Activated CD4-positive, alpha-beta T cell treated with anti-CD3 and anti-CD28 coated beads for 4 hours (primary cell): ENCODE measurements around the gene USP36.
A peak's percentile ranks its signal among the peaks of the same experiment; 100 is the strongest.

Source experiments
- DNase-seq, 2 donors: peaks; one replicate each; pipeline ENCODE4 v3.0.0-alpha.2; 2020

The USP36 gene

DNA sequence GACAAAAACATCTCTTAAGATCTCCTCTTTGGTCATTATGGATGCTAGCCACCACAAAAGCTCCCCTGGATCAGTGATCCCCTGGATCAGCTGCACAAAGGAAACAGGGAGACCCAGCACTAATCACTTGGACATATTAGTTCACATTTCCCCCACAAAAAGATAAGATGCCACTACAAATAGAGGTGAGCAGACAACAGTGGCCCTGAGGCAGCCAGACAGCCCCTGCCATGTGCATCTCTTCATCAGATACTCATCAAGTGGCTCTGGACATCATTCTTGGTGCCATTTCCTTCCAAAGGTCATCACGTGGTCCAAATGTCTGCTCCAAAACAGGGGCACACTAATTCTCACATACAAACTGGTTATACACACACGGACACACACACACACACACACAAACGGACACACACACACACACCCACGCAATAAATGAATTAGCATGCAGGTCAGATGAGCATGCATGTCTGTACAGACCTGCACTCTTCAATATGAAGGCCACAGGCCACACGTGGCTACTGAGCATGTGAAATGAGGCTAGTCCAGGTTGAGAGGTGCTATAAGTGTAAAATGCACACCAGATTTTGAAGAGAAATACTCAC is 4.1 kb downstream of the USP36 start:
- DNase-seq = no peak

DNA sequence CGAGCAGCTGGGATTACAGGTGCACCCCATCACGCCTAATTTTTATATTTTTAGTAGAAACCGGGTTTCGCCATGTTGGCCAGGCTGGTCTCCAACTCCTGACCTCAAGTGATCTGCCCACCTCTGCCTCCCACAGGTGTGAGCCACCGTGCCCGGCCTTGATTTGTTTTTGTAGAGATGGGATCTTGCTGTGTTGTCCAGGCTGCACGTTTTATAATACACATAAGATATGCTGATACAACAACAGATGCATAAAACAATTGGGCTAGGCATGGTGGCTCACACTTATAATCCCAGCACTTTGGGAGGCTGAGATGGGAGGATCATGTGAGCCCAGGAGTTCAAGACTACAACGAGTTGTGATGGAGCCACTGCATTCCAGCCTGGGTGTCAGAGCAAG is 6.0 kb downstream of the USP36 start:
- DNase-seq = no peak

DNA sequence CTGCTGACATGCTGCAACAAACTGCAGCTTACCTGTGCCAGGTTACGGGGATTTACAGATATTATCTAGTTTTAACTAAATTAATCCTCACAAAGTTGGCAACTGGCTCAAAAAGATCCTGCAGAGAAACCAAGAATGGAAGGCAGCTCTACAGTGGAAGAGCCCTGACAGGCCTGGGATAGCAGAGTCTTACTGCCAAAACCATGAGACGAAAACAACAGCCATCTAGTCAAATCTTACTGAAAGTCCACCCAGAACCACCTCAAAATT is 8.1 kb downstream of the USP36 start:
- no peak for DNase-seq

DNA sequence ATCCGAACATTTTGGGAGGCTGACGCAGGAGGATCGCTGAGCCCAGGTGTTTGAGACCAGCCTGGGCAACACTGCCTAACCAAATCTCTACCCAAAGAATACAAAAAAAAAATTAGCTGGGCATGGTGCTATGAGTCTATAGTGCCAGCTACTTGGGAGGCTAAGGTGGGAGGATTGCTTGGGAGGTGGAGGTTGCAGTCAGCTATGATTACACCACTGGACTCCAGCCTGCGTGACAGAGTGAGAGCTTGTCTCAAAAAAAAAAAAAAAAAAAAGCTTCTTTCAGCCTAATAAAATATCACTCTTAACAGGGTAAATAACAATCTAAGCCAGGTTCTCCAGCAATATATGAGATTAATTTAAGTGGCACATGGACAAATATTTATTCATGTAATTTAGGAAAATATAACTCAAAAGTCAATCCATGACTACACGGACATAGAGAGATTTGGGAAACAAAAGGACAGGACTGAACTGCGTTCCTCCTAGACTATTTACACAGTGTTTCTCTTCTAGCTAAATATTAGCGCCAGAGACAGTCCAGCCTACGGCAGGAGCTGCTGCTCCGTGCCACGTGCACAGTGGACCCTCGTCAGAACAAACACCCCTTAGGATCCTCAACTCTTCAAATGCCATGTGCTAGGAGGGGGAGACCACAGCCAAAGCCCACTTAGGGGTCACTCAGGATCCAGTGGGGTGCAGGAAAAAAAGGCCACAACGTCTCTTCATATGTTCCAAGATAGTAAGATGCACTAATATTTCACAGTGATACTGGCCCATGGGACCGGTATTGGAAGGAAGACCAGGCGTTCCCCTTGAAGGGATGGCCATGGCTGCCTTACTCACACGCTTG is 8.7 kb downstream of the USP36 start:
- DNase-seq = no peak

DNA sequence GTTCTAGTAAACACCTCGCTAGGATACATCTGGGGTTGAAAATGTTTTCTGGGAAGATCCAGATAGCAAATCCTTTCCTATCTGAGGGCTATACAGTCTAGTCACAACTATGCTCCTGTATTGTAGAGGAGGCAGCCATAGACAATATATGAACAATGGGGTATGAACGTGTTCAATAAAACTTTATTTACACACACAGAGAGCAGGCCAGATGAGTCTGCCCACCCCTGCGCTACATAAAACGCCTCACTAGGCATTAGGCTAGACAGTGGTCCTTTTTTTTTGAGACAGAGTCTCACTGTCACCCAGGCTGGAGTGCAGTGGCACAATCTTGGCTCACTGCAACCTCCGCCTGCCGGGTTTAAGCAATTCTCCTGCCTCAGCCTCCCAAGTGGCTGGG is 11.1 kb downstream of the USP36 start:
- no peak for DNase-seq

DNA sequence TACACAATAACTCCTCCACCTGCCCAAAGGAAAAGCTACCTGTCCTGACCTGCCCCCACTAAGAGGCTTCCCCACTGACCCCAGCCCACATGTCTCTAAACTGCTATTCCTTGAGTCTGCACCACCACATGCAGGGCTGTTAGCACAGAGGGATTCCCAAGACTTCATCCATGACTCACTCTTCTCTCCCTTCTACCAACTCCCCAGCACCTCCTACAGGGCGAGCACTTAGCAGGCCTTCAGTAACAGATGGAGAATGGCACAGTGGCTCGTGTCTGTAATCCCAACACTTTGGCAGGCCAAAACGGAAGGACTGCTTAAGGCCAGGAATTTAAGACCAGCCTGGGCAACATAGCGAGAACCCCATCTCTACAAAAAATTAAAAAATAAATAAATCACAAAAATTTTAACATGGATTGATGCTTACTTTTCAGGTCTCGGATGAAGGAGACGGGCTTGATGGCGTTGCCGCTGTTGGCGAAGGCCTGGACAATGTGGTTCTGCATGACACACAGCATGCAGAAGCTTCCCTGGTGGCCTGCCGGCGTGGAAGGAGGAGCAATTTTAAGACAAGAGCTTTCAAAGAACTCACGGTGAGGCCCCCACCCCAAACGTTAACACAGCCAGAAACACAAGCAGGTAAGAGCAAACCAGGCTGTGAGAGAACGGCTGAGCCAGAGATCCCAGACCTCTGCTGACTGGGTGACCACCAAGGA is 12.0 kb downstream of the USP36 start:
- DNase-seq = peak in 1 of 2 donors; percentile 29

DNA sequence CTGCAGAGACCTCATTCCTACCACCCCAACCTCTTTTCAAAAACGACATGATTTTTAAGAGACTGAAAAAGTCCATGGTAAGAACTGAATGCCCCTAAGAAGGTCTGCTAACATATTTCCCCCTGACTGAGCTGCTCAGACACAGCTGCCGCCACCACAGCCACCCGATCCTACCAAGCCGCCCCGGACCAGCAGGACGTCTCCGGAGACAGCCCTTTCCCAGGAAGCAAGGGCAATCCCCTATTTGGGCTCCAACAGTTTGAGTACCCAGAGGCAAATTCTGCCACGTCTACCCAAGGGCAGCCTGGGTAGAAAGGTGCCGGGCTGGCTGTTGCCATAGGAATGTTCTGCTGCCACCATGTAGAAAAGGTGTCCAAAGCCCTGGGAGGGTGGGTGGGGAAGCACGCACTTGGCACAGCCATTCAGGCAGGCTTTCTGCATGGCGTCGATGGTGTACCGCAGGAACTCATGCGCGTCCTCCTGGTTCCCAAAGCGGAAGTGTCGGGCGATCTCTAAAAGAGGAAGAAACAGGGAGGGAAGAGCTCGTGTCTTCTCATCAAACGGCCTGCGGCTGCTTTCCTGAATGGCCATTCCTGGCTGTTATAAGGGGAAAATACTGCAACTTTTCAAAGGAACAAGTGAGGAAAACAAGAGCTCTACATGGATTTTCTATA is 13.6 kb downstream of the USP36 start:
- DNase-seq = no peak

DNA sequence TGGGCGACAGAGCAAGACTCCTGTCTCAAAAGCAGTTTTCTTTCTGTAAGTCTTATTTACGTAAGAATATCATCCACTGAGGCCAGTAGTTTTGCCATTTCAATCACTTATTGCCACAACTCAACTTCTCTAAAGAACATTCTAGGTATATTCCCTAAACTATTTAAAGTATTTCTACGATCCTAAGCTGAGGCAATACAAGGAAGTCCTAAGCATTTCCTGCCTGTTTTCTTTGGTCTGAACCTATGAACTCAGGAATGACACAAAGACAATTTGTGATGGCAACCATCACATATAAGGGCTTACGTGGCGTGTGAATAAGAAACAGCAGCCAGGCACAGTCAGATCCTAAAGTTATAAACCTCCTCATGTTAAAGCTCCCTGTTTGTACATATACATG is 14.2 kb downstream of the USP36 start:
- DNase-seq = no peak

DNA sequence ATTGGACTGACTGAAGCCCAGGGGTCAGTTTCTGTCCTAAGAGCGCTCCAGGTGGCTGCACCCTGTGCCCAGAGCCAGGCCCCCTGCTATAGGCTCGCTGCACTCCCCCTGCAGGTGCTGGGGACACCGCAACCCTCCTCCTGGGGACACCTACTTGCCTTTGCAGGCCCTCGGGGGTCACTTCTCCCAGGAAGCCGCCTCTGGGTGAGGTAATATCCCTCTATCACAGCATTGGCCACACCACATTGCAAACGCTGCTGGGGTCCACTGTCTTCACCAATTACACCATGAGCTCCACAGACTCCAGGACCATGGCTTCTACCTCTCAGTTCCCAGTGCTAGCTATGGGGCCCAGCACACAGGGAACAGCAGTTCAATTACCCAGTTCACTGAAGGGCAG is 14.9 kb downstream of the USP36 start:
- no peak for DNase-seq

DNA sequence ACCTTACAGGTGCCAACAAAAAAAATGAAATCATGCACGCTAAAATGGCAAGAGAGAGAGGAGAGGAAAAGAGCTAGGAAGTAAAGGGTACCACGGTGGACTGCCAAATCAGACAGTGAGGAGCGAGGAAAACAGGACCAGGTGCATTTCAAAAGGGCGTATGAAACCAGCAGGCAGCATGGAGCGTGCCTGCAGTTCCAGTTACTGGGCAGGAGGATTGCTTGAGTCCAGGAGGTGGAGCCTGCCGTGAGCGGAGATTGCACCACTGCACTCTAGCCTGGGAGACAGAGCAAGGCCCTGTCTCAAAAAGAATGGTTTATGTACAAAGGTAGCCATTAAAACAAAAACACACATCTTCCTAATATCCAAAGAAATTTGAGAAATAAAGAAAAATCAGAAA is 16.4 kb downstream of the USP36 start:
- no peak for DNase-seq

DNA sequence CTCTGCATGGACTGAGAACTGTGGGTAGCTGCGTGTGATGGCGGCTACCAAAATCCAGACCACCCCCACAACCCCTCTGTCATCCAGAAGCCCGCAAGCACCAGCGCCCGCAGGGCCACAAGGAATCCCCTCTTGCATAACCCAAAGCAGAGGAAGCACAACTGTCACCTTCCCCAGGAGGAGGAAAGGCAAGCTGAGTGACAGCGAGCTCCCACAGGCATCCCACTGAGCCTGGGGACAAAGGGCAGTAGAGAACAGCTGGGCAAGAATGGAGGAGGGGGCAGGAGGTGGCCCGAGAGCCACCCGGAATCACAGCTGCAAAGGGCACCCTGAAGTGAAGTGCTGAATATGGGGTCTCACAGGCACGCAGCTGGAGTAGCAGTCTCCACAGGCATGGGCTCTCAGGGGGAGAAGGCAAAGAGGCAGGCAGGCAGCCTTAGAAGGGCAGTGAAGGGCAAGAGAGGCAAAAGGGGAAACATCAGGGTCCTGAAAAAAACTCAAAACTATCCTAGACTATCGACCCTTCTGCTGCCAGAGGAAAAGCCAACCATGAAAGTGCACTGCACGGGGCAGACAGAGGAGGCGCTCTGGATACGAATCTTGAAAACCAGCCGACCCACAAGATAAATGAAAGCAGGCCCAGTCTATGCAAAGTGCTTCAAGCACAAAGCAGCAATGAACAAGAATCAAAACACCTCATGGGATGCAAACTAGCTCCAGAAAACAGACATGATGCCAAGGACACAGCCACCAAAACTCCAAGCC is 17.1 kb downstream of the USP36 start:
- no peak for DNase-seq

DNA sequence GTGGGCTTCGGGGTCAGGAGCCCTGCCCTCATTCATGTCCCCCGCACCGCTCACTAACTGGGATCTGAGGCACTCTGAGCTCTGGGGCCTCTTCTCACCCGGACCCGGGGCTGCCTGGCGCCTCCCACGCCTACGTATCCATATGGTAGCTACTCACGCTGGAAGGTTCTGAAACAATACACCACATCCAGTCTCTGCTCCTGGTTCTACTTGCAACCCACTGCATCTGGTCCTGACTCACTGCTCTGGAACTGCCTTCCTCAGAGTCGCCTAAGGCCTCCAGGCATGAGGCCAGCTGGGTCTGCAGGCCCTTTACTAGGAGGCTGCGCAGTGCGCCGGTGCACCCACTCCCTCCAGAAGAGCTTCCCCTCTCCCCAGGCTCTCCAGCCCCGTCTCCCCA is 18.1 kb downstream of the USP36 start:
- no peak for DNase-seq

DNA sequence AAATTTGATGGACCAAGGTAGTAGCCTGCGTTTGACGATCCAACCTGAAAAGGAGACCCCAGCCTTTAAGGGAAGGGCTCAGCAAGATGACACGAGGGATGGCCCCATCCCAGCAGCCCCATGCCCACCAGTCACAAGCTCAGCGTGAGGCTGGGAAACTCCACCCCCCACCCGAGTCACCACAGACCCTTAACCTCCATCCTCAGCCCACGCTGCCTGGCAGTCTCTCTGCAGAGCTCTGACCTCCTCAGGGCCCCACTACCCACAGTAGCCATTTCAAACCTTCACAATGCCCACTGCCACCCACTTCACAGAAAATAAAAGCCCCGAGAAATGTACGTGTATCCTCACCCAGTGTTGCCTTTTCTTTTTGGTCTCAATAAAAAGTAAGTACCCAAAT is 18.7 kb downstream of the USP36 start:
- DNase-seq = no peak

DNA sequence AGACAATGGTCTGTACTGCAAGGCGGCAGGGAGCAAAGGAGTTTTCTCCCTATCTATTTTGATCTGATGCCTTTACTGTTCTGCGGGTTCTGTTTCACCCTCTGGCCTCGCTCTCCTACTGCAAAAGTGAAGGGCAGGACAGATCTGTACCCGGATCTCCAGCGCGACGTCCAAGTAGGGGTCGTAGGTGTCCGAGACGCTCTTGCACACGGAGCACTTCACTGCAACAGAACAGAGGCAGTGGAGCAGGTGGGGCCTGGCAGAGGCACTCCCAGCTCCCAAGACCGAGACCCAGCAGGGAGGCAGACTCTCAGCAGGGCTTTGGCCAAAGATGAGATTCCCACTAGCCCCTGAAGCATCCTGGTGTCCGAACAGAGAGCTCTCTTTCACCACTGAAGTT is 19.8 kb downstream of the USP36 start:
- no peak for DNase-seq

DNA sequence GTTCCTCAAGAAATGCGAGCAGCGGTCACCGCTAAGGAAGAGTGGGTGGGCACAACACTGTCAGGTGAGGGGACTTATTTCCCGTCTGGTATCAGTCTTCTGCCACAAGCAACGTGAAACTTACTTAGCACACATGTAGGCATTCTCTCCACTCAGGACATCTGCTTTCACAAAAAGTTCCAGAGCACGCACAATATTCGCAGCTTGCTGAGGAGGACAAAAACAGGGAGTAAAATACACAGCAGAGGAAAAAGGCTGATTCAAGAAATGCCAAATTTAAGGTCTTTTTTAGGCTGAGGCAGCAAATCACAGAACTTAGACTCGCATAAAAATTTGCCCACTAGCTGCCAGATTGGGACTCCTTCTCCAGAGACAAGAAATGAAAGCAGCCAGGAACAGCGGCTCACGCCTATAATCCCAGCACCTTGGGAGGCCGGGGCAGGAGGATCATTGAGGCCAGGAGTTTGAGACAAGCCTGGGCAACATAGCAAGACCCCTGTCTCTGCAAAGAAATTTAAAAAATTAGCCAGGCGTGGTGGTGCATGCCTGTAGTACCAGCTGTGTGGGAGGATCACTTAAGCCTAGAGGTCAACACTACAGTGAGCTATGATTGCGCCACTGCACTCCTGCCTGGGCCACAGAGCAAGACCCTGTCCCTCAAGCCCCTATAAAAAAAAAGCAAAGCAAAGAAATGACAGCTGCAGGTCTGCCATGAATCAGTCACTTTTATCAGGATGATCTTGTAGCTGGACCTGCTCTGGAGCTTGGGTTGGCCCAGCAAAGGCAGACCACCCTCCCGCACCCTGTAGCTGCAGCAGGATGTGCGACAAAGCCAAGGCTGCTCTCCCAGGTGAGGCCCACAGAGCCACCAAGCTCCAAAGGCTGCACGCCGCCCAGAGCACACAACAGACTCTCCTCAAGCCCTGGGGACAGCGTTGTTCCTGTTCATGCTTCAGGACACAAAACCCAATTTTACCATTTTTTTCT is 20.5 kb downstream of the USP36 start:
- no peak for DNase-seq

DNA sequence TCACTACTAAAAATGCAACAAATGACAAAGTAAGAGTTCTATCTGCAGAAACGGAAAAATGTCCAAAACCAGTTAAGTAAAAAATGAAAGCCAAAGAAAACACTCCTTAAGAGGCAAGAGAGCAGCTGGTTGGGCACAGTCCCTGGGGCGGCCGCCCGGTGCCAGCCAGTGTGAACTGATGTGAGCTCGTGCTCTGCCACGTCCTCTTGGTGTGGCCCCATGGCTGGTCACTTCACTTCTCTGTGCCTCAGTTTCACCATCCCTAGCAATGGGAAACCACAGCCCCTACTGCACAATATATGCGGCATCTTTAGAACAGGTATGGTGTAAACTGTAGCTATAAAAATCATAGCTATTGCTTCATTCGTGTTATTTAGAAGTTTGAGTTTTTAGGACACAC is 21.2 kb downstream of the USP36 start:
- no peak for DNase-seq

DNA sequence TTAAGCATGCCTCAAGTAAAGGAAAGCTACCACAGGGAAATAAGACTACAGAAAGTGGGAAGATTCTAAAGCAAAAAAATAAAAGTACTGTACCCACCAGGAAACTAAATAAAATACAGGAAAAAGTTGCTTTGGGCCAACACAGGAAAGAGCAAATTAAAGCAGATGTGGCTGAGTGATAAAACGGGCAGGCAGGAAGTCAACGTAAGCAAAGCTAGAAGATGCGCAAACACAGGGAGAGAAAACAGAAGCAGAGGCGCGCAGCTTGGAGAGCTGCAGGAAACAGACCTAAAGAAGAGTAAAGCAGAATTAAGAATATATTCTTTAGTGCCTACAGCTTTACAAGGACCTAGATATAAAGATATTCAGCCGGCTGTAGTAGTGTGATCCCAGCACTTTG is 21.7 kb downstream of the USP36 start:
- peak; percentile 37 to 39 for DNase-seq

DNA sequence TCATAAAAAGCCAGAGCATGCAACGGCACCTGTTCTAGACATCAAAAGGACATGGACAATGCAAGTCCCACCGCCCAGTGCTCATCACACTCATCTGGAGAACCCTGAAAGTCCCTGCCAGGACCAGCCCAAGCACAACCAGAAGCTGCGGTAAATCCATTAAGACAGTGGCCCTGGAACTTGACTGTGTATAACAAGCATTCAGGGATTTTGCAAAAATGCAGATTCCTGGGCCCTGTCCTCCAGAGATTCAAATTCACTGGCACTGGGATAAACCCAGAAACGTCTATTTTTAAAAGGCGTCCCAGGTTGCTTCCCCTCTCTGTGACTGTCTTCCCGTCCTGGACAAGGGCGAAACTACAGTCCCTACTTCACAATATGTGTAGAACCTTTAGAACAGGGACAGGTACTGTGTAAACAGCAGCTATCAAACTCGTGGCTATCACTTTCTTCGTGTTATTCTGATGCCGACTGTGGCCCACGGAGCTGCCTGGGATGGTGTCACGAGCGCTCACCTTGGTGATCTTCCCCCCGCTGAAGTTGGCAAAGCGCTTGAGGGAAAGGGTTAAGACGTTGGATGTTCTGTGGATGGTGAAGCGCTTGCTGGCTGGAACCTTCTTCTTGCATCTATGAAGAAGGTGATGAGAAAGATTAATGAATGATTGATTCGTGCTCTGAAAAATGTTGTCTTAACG is 22.3 kb downstream of the USP36 start:
- DNase-seq = no peak

DNA sequence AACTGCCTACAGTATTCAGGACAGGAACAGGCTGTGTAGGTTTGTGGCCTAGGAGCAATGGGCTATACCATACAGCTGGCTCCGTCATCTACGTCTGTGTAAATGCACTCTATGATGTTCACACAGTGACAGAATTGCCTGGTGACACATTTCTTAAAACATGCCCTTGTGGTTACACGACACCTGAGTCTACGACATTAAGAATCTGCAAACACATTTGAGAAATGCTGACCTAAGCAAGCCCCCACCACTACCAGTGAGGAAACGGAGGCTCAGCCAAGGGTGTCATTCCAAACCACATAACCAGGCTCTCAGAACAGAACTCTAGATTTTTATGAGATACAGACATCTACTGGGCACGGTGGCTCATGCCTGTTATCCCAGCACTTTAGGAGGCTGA is 23.5 kb downstream of the USP36 start:
- peak; percentile 50 to 59 for DNase-seq

DNA sequence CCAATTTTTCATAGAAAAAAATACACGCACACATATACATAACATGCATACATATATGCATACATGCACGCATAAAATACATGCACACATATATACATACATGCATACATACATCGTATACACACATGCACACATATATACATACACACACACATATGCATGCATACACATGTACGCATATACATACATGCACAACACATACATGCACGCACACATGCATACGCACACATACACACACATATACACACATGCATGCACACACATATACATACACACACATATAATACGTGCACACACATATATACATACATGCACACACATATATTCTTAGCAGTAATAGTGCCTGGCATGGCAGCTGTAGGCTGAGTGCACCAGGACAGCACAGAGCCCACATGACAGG is 24.9 kb downstream of the USP36 start:
- no peak for DNase-seq

DNA sequence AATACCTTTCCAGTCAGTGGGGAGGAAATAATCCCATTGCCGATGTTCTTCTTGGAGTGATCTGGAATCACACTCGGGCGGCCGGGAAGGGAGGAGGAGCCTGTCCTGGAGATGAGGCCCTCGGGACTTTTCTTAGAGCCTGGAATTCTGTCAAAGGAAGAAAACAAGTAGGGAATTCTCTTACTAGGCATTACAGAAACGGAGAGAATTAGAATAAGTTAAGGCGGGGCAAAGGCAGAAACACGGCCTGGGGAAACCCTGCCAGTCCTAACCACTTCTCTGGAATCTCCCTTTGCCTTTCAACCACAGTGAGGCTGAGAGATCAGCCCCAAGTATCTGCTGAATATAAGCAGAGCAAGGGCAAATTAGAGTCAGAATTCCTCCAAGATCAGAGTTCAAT is 27.8 kb downstream of the USP36 start:
- DNase-seq = no peak
